COLO668 (cell line): ENCODE data around the gene C17orf114.

ENCODE experiments used
- DNase-seq: peaks from one replicate; lab custom pipeline; 2025; ENCODE audit not compliant: unreplicated experiment; lab: John Stamatoyannopoulos, UW

The C17orf114 gene

GRCh38 chr17:4823373-4824089 is 21.4 kb upstream of the C17orf114 start:
- no peak for DNase-seq

- DNase-seq: no peak
These were observed 20.7 kb upstream of the C17orf114 start for GRCh38 chr17:4822835-4823234.

- no peak for DNase-seq
These were observed 16.1 kb upstream of the C17orf114 start for GRCh38 chr17:4818276-4818675.

GRCh38 chr17:4816826-4817225 is 14.7 kb upstream of the C17orf114 start:
- DNase-seq: no peak

GRCh38 chr17:4815043-4815675 is 13.0 kb upstream of the C17orf114 start:
- DNase-seq: no peak

DNA sequence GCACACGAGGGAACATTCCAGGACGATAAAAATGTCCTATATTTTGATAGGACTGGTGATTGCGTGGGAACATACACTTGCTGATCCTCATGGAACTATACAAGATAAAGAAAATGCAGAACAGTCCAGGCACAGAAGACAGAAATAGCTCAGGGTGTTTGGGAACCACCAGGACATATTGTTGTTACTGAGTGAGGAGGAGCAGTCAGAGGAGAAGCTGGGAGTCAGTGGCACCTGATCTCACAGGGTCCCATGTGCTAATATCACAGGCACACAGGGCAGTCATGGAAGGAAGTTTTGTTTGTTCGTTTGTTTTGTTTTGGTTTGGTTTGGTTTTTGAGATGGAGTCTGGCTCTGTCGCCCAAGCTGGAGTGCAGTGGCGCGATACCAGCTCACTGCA is 10.6 kb upstream of the C17orf114 start:
- no peak for DNase-seq

GRCh38 chr17:4811471-4811870 is 9.3 kb upstream of the C17orf114 start:
- DNase-seq: no peak

GRCh38 chr17:4810696-4811290 is 8.7 kb upstream of the C17orf114 start:
- no peak for DNase-seq

- no peak for DNase-seq
These were observed 6.2 kb upstream of the C17orf114 start for GRCh38 chr17:4808378-4808767.

DNA sequence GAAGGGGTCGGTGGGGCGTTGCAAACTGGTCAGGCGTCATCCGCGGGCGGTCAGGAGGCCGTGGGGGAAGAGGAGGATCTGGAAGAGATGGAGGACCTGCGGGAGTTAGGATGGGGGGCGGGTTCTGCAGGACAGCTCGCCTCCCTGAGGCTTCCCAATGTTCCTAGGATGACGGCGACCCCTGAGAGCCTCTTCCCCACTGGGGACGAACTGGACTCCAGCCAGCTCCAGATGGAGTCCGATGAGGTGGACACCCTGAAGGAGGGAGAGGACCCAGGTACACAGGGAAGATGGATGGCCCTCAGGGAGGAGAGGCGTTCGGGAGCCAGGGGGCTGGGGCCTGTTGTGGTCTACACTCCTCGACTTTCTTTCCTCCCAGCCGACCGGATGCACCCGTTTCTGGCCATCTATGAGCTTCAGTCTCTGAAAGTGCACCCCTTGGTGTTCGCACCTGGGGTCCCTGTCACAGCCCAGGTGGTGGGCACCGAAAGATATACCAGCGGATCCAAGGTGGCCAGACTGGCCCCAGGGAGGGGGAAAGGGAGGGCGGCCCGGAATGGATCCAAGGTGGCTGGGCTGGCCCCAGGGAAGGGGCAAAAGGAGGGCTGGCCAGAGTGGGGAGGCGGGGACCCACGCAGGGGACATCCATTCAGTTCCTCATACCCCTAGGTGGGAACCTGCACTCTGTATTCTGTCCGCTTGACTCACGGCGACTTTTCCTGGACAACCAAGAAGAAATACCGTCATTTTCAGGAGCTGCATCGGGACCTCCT is 5.7 kb upstream of the C17orf114 start:
- no peak for DNase-seq

DNA sequence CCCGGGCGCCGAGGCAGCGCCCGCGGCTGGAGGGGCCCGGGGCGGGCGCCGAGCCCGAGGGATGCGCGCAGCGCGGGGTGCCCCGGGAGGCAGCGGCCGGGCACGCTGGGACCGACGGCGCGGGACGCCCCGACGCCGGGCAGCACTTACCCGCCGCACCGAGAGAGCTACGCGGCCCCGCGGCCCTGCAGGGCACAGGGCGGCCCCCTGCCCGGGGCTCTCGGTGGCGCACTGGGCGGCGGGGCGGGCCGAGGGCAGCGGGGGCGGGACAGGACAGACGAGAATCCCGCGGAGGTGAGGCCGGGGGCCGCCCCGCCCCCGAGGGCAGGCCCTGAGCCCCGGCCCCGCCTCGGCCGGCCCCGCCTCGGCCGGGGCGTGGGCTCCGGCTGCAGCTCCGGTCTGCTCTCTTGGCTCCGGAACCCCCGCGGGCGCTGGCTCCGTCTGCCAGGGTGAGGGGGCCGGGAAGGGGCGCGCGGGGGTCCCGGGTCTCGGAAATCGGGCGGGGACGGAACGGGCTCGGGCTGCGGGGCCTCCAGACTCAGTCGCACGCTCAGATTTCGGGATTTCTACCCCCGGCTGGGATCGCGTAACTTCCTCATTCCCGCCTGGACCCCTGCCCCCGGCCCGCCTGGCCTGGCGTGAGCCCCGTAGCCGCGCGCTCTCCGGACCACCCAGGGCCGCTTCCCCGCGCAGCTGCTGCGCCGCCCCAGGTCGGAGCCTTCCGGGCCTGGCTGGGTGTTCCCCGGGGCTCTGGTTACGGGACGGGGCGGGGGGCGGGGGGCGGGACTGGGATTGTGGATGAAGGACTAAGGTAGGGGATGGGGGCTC is 4.9 kb upstream of the C17orf114 start, which contains the start of gene PLD2:
TSS of gene PLD2 (plus strand) at position 376 of the 828 bp plus-strand sequence. CDS start 621 bp downstream, outside the sequence.
- DNase-seq: peak; percentile 83

GRCh38 chr17:4806456-4806776 is 4.3 kb upstream of the C17orf114 start:
- no peak for DNase-seq

- peak; percentile 29 for DNase-seq
These were observed 1.5 kb downstream of the C17orf114 start for GRCh38 chr17:4800462-4801196.

DNA sequence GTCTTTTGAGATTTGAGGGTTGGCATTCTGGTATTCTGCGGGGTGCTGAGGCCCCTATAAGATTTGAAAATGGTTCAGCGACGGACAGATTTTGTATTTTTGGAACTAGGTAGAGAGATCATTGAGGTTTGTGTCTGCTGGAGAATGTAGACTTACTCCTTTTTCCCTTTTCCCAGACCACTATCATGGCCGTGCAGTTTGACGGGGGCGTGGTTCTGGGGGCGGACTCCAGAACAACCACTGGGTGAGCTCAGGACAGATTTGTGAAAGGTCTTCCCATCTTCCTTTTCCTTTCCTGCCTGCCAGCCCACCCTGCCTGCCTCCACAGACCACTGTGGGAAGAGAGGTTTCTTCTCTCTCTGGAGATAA is 5.6 kb downstream of the C17orf114 start:
- peak; percentile 19 for DNase-seq

DNA sequence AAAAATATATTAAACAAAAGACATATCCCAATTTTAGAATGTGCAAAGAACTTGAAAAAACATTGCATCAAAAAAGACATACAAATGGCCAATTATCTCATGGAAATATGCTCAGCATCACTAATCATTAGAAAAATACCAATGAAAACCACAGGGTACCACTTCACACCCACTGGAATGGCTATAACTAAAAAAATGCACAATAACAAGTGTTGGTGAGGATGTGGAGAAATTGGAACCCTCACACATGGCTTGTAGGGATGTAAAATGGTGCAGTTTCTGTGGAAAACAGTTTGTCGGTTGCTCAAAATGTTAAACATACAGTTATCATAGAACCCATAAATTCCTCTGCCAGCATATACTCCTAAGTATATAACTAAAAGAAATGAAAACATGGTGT is 7.0 kb downstream of the C17orf114 start:
- DNase-seq: no peak

- DNase-seq: no peak
These were observed 11.4 kb downstream of the C17orf114 start for GRCh38 chr17:4790705-4791088.

- DNase-seq: peak; percentile 84
These were observed 12.0 kb downstream of the C17orf114 start for GRCh38 chr17:4789951-4790704.

- DNase-seq: no peak
These were observed 12.5 kb downstream of the C17orf114 start for GRCh38 chr17:4789701-4789950.

DNA sequence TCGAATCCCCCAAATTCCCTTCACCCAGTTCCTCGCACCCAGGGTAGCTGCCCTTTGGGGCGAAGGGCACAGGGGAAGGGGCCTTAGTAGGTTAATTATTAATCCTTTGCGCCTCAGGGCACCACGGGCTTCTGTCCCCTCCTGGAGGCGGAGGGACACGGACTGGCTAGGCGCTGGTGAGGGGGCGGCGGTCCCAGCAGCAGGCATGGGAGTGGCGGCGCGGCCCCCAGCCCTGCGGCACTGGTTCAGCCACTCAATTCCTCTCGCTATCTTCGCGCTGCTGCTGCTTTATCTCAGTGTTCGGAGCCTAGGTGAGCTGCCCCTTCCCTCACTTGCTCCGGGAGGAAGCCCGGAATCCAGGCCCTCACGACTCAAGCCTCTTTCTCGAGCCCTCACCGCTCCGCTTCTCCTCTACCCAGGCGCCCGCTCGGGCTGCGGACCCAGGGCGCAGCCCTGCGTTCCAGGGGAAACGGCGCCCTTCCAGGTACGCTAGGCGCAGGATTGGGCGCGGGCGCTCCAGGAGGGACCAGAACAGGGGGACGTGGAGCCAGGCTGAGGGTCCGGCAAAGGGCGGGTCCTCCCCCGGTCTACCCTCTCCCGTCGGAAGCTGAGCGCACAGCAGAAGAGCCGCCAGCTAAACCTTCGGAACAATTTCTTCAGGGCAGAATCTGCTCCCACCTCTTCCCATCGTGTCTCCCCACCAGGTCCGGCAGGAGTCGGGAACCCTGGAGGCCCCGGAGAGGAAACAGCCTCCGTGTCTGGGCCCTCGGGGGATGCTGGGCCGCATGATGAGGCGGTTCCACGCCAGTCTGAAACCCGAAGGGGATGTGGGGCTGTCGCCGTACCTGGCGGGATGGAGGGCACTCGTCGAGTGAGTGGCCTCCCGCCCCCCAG is 13.1 kb downstream of the C17orf114 start, which contains the start of gene GLTPD2:
TSS of gene GLTPD2 (plus strand) at position 158 of the 894 bp plus-strand sequence. CDS start at position 206, 48 bp downstream.
- DNase-seq: peak; percentile 26
